ENCODE measurements around the gene ZC3H7A. TPM values are rescaled to one million over a fixed set of nuclear protein-coding genes. Genes with fewer than 3 reads are reported as not detected.

The ZC3H7A gene
- total and polyA plus RNA-seq, 9 of the 15 experiments (the other 6 are each of a cell fraction or from before 2014, with no cell fraction given): 19.8 to 49.1 (median 28.2) TPM

DNA sequence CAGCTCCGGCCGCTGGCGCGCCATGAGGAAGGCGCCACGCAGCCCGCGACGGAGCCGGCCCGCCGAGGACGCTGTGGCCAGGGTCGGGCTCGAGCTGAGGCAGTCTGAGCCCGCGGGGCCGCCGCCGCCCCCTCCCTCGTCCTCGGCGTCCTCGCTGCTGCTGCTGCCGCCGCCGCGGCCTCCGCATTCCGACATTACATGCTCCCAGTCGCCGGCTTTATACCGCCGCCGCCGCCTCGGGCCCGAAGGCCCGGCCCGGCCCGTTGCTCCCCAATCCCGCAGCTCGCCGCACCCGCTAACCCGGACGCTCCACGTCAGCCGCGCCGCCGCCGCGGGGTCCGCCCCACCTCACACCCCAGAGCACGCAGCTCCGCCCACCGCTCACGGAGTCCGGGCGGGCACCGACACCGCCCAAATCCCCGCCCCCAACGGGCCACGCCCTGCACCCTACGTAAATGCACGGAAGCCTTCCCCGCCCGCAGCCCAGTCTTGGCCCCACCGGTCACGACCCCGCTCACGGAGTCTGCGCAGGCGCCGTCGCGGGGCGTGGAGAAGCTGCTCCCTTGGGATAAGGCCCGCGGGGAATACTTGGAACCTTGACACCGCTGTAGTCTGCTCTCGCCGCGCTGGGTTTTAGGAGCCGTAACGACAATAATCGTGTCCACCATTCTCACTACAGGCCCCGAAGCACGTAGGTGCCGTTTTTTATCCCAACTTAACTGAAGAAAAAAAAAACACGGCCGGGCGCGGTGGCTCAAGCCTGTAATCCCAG, 54.3 kb downstream of the ZC3H7A start, which contains the start of gene TXNDC11 (continued):
- no peak for TF ChIP-seq ZNF79 (CRISPR knock-in tag; IDR thresholded peaks at IDR 0.05; ENCODE audit: low read depth)
- peak; percentile 62 for TF ChIP-seq EGR1 (conservative IDR thresholded peaks at IDR 0.05)
- TF ChIP-seq ZC3H11A (IDR thresholded peaks at IDR 0.05; ENCODE audit: low read depth, low read length): no peak
- TF ChIP-seq GABPB2 (CRISPR knock-in tag; conservative IDR thresholded peaks at IDR 0.05): no peak
- TF ChIP-seq RBM39 (optimal IDR thresholded peaks at IDR 0.05; ENCODE audit: low read depth, low read length): no peak
- TF ChIP-seq ZNF586 (CRISPR knock-in tag; conservative IDR thresholded peaks at IDR 0.05): no peak
- no peak for TF ChIP-seq NFE2 (IDR thresholded peaks at IDR 0.05; ENCODE audit: low read depth)
- TF ChIP-seq, protein P1, sequence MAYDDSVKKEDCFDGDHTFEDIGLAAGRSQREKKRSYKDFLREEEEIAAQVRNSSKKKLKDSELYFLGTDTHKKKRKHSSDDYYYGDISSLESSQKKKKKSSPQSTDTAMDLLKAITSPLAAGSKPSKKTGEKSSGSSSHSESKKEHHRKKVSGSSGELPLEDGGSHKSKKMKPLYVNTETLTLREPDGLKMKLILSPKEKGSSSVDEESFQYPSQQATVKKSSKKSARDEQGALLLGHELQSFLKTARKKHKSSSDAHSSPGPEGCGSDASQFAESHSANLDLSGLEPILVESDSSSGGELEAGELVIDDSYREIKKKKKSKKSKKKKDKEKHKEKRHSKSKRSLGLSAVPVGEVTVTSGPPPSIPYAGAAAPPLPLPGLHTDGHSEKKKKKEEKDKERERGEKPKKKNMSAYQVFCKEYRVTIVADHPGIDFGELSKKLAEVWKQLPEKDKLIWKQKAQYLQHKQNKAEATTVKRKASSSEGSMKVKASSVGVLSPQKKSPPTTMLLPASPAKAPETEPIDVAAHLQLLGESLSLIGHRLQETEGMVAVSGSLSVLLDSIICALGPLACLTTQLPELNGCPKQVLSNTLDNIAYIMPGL (CRISPR knock-in tag; IDR thresholded peaks at IDR 0.05): peak; percentile 85; the same call in 1 of the 2 replicates
- TF ChIP-seq WHSC1 (IDR thresholded peaks at IDR 0.05; ENCODE audit: low read length): no peak
- no peak for TF ChIP-seq MYNN (IDR thresholded peaks at IDR 0.05)
- TF ChIP-seq MYNN (CRISPR knock-in tag; IDR thresholded peaks at IDR 0.05): no peak
- no peak for TF ChIP-seq PRPF4 (IDR thresholded peaks at IDR 0.05; ENCODE audit: insufficient read depth, low read depth, low read length, poor library complexity, severe bottlenecking)
- no peak for TF ChIP-seq TAF9B (IDR thresholded peaks at IDR 0.05; ENCODE audit: partially characterized antibody)
- TF ChIP-seq, protein P2, sequence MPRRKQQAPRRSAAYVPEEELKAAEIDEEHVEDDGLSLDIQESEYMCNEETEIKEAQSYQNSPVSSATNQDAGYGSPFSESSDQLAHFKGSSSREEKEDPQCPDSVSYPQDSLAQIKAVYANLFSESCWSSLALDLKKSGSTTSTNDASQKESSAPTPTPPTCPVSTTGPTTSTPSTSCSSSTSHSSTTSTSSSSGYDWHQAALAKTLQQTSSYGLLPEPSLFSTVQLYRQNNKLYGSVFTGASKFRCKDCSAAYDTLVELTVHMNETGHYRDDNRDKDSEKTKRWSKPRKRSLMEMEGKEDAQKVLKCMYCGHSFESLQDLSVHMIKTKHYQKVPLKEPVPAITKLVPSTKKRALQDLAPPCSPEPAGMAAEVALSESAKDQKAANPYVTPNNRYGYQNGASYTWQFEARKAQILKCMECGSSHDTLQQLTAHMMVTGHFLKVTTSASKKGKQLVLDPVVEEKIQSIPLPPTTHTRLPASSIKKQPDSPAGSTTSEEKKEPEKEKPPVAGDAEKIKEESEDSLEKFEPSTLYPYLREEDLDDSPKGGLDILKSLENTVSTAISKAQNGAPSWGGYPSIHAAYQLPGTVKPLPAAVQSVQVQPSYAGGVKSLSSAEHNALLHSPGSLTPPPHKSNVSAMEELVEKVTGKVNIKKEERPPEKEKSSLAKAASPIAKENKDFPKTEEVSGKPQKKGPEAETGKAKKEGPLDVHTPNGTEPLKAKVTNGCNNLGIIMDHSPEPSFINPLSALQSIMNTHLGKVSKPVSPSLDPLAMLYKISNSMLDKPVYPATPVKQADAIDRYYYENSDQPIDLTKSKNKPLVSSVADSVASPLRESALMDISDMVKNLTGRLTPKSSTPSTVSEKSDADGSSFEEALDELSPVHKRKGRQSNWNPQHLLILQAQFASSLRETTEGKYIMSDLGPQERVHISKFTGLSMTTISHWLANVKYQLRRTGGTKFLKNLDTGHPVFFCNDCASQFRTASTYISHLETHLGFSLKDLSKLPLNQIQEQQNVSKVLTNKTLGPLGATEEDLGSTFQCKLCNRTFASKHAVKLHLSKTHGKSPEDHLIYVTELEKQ (CRISPR knock-in tag; IDR thresholded peaks at IDR 0.05): no peak
- TF ChIP-seq POLR2AphosphoS2 (IDR thresholded peaks at IDR 0.05; ENCODE audit: low read length): no peak
- no peak for TF ChIP-seq TOE1 (IDR thresholded peaks at IDR 0.05; ENCODE audit: borderline replicate concordance)
- TF ChIP-seq TOE1 (CRISPR knock-in tag; IDR thresholded peaks at IDR 0.05; ENCODE audit: borderline replicate concordance, low read depth): no peak
- no peak; the same call in 1 of the 2 replicates for TF ChIP-seq ZNF644 (tag; IDR thresholded peaks at IDR 0.05; ENCODE audit: low read depth)
- TF ChIP-seq YY1 (IDR thresholded peaks at IDR 0.05; ENCODE audit: borderline replicate concordance in 1 of 3, control insufficient read depth in 1 of 3, extremely low read depth in 1 of 3, insufficient read depth in 3 of 3, insufficient read length in 1 of 3, insufficient replicate concordance in 2 of 3, low read depth in 1 of 3, low read length in 2 of 3): peak in 2 of 3 experiments; percentile 84 to 89
- TF ChIP-seq, protein P3, sequence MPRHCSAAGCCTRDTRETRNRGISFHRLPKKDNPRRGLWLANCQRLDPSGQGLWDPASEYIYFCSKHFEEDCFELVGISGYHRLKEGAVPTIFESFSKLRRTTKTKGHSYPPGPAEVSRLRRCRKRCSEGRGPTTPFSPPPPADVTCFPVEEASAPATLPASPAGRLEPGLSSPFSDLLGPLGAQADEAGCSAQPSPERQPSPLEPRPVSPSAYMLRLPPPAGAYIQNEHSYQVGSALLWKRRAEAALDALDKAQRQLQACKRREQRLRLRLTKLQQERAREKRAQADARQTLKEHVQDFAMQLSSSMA (CRISPR knock-in tag; IDR thresholded peaks at IDR 0.05): no peak
- TF ChIP-seq ELF4 (CRISPR knock-in tag; IDR thresholded peaks at IDR 0.05): no peak
- TF ChIP-seq ZEB2 (IDR thresholded peaks at IDR 0.05): no peak
- TF ChIP-seq MXI1 (IDR thresholded peaks at IDR 0.05; ENCODE audit: low read depth, low read length): no peak
- no peak for TF ChIP-seq CHD2 (IDR thresholded peaks at IDR 0.05; ENCODE audit: low read depth, low read length)
